SK-N-SH treated with all-trans-retinoic acid at 6 μM for 48 hours (cell line): ENCODE data around the gene AUTS2.

Source experiments
- PPARA ChIP-seq: fragments of 250-450 bp; sonication (Bioruptor Pico); IDR thresholded peaks from 2 replicates; pipeline ENCODE4 v1.5.0; 2020; ENCODE audit warnings: mild to moderate bottlenecking, borderline replicate concordance
- TCF4 ChIP-seq: fragments of 250-450 bp; sonication (Bioruptor Pico); IDR thresholded peaks from 2 replicates; pipeline ENCODE4 v1.8.0; 2021; ENCODE audit warnings: mild to moderate bottlenecking, moderate library complexity, borderline replicate concordance
- TOX ChIP-seq: fragments of 250-450 bp; sonication (Bioruptor Pico); IDR thresholded peaks from 2 replicates; pipeline ENCODE4 v1.8.0; 2021; ENCODE audit warnings: mild to moderate bottlenecking, moderate library complexity, borderline replicate concordance
- ZC3H10 ChIP-seq: fragments of 250-450 bp; sonication (Bioruptor Pico); IDR thresholded peaks from 2 replicates; pipeline ENCODE4 v1.5.1; 2021; ENCODE audit warnings: mild to moderate bottlenecking, moderate library complexity
- ZFP3 ChIP-seq: fragments of 250-450 bp; sonication (Bioruptor Pico); IDR thresholded peaks from 2 replicates; pipeline ENCODE4 v1.5.0; 2020; ENCODE audit warnings: mild to moderate bottlenecking, moderate library complexity
- ZNF565 ChIP-seq: fragments of 450-650 bp; formaldehyde crosslinking; conservative IDR thresholded peaks from 2 replicates; pipeline ENCODE4 v1.5.0; 2020; ENCODE audit warnings: low read depth, mild to moderate bottlenecking, moderate library complexity
- ZNF70 ChIP-seq: fragments of 450-650 bp; formaldehyde crosslinking; IDR thresholded peaks from 2 replicates; pipeline ENCODE4 v1.5.0; 2020; ENCODE audit warnings: mild to moderate bottlenecking, moderate library complexity
- TF ChIP-seq, protein P1 (sequence below): fragments of 250-450 bp; sonication (Bioruptor Pico); IDR thresholded peaks from 2 replicates; pipeline ENCODE4 v1.8.0; 2020; ENCODE audit warnings: mild to moderate bottlenecking, moderate library complexity, borderline replicate concordance
- TF ChIP-seq, protein P2 (sequence below): fragments of 250-450 bp; sonication (Bioruptor Pico); IDR thresholded peaks from 2 replicates; pipeline ENCODE4 v1.5.1; 2020; ENCODE audit warnings: low read depth, mild to moderate bottlenecking, moderate library complexity

DNA sequence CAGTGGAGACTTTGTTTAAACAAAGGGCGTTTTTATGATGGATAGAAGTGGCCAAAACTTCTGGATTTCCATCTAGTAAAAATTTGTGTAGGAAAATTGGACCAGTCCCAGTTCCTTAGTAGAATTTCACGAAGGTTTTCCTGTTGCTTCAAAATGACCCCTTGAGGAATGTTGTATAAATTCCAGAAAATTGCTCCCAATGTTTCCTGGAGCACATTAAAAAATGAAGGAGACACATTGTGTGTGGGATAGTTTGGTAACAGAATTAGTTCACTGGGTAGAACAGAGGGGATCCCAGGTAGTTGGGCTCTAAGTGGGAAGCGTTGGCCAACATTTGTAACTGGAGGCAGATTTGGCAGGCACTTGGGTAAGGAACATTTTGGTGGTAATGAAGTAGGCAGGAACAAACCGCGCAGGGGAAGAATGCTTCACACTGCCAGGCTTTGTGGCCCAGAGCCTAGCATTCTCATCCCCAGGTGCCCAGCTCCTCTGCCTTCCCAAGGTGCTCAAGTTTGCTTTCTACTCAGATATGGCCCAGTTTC is 758.6 kb downstream of the AUTS2 start:
- TF ChIP-seq ZFP3, result no peak
- TF ChIP-seq, protein P1, sequence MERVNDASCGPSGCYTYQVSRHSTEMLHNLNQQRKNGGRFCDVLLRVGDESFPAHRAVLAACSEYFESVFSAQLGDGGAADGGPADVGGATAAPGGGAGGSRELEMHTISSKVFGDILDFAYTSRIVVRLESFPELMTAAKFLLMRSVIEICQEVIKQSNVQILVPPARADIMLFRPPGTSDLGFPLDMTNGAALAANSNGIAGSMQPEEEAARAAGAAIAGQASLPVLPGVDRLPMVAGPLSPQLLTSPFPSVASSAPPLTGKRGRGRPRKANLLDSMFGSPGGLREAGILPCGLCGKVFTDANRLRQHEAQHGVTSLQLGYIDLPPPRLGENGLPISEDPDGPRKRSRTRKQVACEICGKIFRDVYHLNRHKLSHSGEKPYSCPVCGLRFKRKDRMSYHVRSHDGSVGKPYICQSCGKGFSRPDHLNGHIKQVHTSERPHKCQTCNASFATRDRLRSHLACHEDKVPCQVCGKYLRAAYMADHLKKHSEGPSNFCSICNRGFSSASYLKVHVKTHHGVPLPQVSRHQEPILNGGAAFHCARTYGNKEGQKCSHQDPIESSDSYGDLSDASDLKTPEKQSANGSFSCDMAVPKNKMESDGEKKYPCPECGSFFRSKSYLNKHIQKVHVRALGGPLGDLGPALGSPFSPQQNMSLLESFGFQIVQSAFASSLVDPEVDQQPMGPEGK (CRISPR knock-in tag), result no peak
- TF ChIP-seq TOX (CRISPR knock-in tag), result no peak
- no peak for TF ChIP-seq ZC3H10 (CRISPR knock-in tag)
- TF ChIP-seq, protein P2, sequence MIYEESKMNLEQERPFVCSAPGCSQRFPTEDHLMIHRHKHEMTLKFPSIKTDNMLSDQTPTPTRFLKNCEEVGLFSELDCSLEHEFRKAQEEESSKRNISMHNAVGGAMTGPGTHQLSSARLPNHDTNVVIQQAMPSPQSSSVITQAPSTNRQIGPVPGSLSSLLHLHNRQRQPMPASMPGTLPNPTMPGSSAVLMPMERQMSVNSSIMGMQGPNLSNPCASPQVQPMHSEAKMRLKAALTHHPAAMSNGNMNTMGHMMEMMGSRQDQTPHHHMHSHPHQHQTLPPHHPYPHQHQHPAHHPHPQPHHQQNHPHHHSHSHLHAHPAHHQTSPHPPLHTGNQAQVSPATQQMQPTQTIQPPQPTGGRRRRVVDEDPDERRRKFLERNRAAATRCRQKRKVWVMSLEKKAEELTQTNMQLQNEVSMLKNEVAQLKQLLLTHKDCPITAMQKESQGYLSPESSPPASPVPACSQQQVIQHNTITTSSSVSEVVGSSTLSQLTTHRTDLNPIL (CRISPR knock-in tag), result no peak
- TF ChIP-seq ZNF70, result no peak
- no peak for TF ChIP-seq ZNF565 (CRISPR knock-in tag)
- TF ChIP-seq TCF4 (CRISPR knock-in tag), result no peak
- no peak for TF ChIP-seq PPARA (CRISPR knock-in tag)
